ENCODE data around the gene TMEM198. TPM values are rescaled to one million over a fixed set of nuclear protein-coding genes. Genes with fewer than 3 reads are reported as not detected.

Gene TMEM198
- total and polyA plus RNA-seq, 7 donors = 0.61 to 3.7 (median 2.1) TPM

GRCh38 chr2:219566640-219567039 is 22.8 kb downstream of the TMEM198 start:
- DNase-seq = no peak
- Histone ChIP-seq H3K4me3 (no peak overlapping the region), H3K27ac (no peak overlapping the region), H3K27me3 (ENCODE audit: insufficient read depth in 3 of 3, low read length in 2 of 3) (no peaks in the 10 kb centered on the region), H3K36me3 (ENCODE audit: insufficient read depth in 1 of 2, low read depth in 1 of 2) (peaks cover 0 to 69% of the 10 kb centered on the region in 2 donors), H3K4me1 (peaks cover 9% of the 10 kb centered on the region), H3K9me3 (no peaks in the 10 kb centered on the region)
- intact Hi-C loops (cut with DNase I) = loop anchor here in 1 of 2 donors (5.0 kb wide), 1 partner anchor 76 kb away; no protein-coding TSS in a partner anchor
- TF ChIP-seq CTCF (IDR thresholded peaks at IDR 0.05) = no peak
- no peak for ATAC-seq
- WGBS, 3 donors = 84 to 88% (median 85%) methylated on average over 11 of the region's 11 CpGs

DNA sequence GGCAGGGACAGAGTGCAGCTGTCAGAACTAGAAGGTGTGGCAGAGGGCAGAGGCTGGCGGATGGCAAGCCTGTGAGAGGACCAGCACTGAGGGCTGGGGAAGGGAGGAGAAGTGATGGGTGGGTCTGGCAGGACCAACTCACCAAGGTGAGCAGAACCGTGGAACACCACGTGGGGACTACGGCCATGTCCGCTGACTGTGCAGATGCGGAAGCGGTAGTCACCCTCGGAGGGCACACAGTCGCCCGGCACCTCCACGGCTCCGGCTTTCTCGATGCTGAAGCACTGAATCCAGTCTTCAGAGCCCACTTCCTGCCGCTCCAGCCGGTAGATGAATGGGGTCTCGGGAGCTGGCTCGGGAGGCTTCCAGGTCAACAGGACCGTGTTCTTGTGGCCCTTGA is 23.3 kb downstream of the TMEM198 start:
- Histone ChIP-seq H3K27me3 (ENCODE audit: insufficient read depth in 3 of 3, low read length in 2 of 3) (no peaks in the 10 kb centered on the region), H3K9me3 (no peaks in the 10 kb centered on the region), H3K36me3 (ENCODE audit: insufficient read depth in 1 of 2, low read depth in 1 of 2) (peaks cover 0 to 64% of the 10 kb centered on the region in 2 donors), H3K4me1 (peaks cover 9% of the 10 kb centered on the region), H3K4me3 (no peak overlapping the region), H3K27ac (no peak overlapping the region)
- TF ChIP-seq CTCF (IDR thresholded peaks at IDR 0.05) = no peak
- ATAC-seq (no peak), DNase-seq (no peak)
- 91 to 93% (median 91%) methylated on average over 18 of the region's 18 CpGs for WGBS, 3 donors
- intact Hi-C loops (cut with DNase I) = loop anchor here in 1 of 2 donors (5.0 kb wide), 1 partner anchor 75 kb away; no protein-coding TSS in a partner anchor

GRCh38 chr2:219567791-219568361 is 24.0 kb downstream of the TMEM198 start:
- H3K9me3 ChIP-seq = no peaks in the 10 kb centered on the region
- no peak overlapping the region for H3K27ac ChIP-seq
- H3K36me3 ChIP-seq (ENCODE audit: insufficient read depth in 1 of 2, low read depth in 1 of 2) = peaks cover 0 to 56% of the 10 kb centered on the region in 2 donors
- 88 to 90% (median 89%) methylated on average over 35 of the region's 35 CpGs for WGBS, 3 donors
- intact Hi-C loops (cut with DNase I) = loop anchor here in 1 of 2 donors (5.0 kb wide), 1 partner anchor 74 kb away; no protein-coding TSS in a partner anchor
- DNase-seq = no peak
- no peak overlapping the region for H3K4me3 ChIP-seq
- ATAC-seq = no peak
- no peaks in the 10 kb centered on the region for H3K27me3 ChIP-seq (ENCODE audit: insufficient read depth in 3 of 3, low read length in 2 of 3)
- peaks cover 9% of the 10 kb centered on the region for H3K4me1 ChIP-seq
- no peak for TF ChIP-seq CTCF (IDR thresholded peaks at IDR 0.05)

- no peaks in the 10 kb centered on the region for H3K27me3 ChIP-seq (ENCODE audit: insufficient read depth in 3 of 3, low read length in 2 of 3)
- ATAC-seq = no peak
- H3K9me3 ChIP-seq = no peaks in the 10 kb centered on the region
- TF ChIP-seq CTCF (IDR thresholded peaks at IDR 0.05) = no peak
- peaks cover 9% of the 10 kb centered on the region for H3K4me1 ChIP-seq
- intact Hi-C loops (cut with DNase I) = loop anchor here in 1 of 2 donors (5.0 kb wide), 1 partner anchor 73 kb away; no protein-coding TSS in a partner anchor
- no peak overlapping the region for H3K4me3 ChIP-seq
- WGBS, 3 donors = 91 to 94% (median 92%) methylated on average over 6 of the region's 6 CpGs
- DNase-seq = no peak
- peaks cover 0 to 45% of the 10 kb centered on the region in 2 donors for H3K36me3 ChIP-seq (ENCODE audit: insufficient read depth in 1 of 2, low read depth in 1 of 2)
- H3K27ac ChIP-seq = no peak overlapping the region
Measured at GRCh38 chr2:219569041-219569440, 25.2 kb downstream of the TMEM198 start.

All from psoas muscle (tissue), 8 donors.